SK-N-MC (cell line): ENCODE results near the gene LIF.

Experiments used
- EZH2 ChIP-seq: fragments of 200-600 bp; sonication (generic); IDR thresholded peaks from one replicate; pipeline ENCODE4 v1.6.1; 2017; ENCODE audit warnings: antibody characterized with exemption
- POLR2AphosphoS5 ChIP-seq: IDR thresholded peaks from 2 replicates; pipeline ENCODE4 v1.6.1; 2012; ENCODE audit warnings: mild to moderate bottlenecking, low read depth, low read length, borderline replicate concordance

DNA sequence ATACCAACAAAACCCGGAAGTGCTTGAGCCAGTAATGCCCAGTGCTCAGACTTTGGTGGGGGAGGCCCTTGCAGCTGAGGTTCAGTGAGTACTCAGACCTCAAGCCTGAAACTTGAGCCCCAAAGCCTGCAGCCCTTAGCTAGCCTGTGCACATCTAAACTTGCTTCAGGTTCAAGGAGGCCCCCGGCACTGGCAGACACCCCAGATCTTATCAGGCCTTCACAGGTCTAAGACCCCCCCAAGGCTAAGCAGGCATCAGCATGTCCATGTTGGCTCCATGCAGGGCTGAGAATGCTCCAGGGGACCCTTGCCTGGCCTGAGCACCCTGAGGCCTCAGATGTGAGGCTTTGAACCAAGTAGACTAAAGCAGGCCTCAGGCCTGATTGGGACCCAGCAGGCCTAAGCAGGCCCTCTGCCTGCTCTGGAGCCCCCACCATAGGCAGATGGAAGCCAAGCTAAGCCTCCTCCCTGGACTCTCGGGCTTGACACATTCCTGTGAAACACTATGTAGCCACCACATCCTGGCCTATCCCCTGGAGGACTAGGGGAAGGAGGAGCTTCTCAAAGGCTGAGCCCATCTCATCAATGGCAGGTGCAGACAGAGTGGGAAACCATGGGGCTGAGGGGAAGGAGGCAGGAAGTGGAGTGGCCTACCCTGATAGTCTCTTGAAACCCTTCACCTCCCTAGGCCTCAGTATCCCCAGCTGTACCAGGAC is 43.9 kb upstream of the LIF start:
- TF ChIP-seq POLR2AphosphoS5: no peak
- TF ChIP-seq EZH2: no peak
